Measurements from ENCODE around the gene DLG2.

Gene DLG2

GRCh38 chr11:84780689-84781293, 846.4 kb downstream of the DLG2 start:
- TF ChIP-seq CTCF (conservative IDR thresholded peaks at IDR 0.05; ENCODE audit: low read depth, low read length): peak; percentile 69
- H3K4me3 ChIP-seq (ENCODE audit: low read length): no peak overlapping the region
- peak; percentile 16 for DNase-seq (ENCODE audit: low read depth)

GRCh38 chr11:84775503-84775902, 851.6 kb downstream of the DLG2 start:
- no peak for TF ChIP-seq CTCF (conservative IDR thresholded peaks at IDR 0.05; ENCODE audit: low read depth, low read length)
- no peak overlapping the region for H3K4me3 ChIP-seq (ENCODE audit: low read length)
- no peak for DNase-seq (ENCODE audit: low read depth)

GRCh38 chr11:84763931-84764330, 863.2 kb downstream of the DLG2 start:
- no peak overlapping the region for H3K4me3 ChIP-seq (ENCODE audit: low read length)
- TF ChIP-seq CTCF (conservative IDR thresholded peaks at IDR 0.05; ENCODE audit: low read depth, low read length): no peak
- DNase-seq (ENCODE audit: low read depth): no peak

- DNase-seq (ENCODE audit: low read depth): no peak
- H3K4me3 ChIP-seq (ENCODE audit: low read length): no peak overlapping the region
- TF ChIP-seq CTCF (conservative IDR thresholded peaks at IDR 0.05; ENCODE audit: low read depth, low read length): no peak
Observed at GRCh38 chr11:84757711-84758110, 869.4 kb downstream of the DLG2 start.

GRCh38 chr11:84751371-84751770, 875.8 kb downstream of the DLG2 start:
- no peak overlapping the region for H3K4me3 ChIP-seq (ENCODE audit: low read length)
- DNase-seq (ENCODE audit: low read depth): no peak
- no peak for TF ChIP-seq CTCF (conservative IDR thresholded peaks at IDR 0.05; ENCODE audit: low read depth, low read length)

- no peak for TF ChIP-seq CTCF (conservative IDR thresholded peaks at IDR 0.05; ENCODE audit: low read depth, low read length)
- H3K4me3 ChIP-seq (ENCODE audit: low read length): no peak overlapping the region
- no peak for DNase-seq (ENCODE audit: low read depth)
Observed at GRCh38 chr11:84747871-84748270, 879.3 kb downstream of the DLG2 start.

- DNase-seq (ENCODE audit: low read depth): no peak
- no peak for TF ChIP-seq CTCF (conservative IDR thresholded peaks at IDR 0.05; ENCODE audit: low read depth, low read length)
- H3K4me3 ChIP-seq (ENCODE audit: low read length): no peak overlapping the region
Observed at GRCh38 chr11:84740050-84740449, 887.1 kb downstream of the DLG2 start.
